HEK293 (cell line): ENCODE results near the gene CXCL6.

Experiments used
- CTCF ChIP-seq: fragments of 450-650 bp; formaldehyde crosslinking; IDR thresholded peaks from 2 replicates; pipeline ENCODE4 v1.5.1; 2016; ENCODE audit warnings: missing biosample characterization, missing genetic modification characterization
- KLF8 ChIP-seq: fragments of 450-650 bp; formaldehyde crosslinking; IDR thresholded peaks from 2 replicates; pipeline ENCODE4 v1.5.1; 2016; ENCODE audit warnings: missing biosample characterization, missing genetic modification characterization
- MYNN ChIP-seq: fragments of 450-650 bp; formaldehyde crosslinking; IDR thresholded peaks from 2 replicates; pipeline ENCODE4 v1.5.1; 2016; ENCODE audit warnings: missing biosample characterization, missing genetic modification characterization, borderline replicate concordance
- PRDM10 ChIP-seq: fragments of 450-650 bp; formaldehyde crosslinking; IDR thresholded peaks from 2 replicates; pipeline ENCODE4 v1.5.1; 2016; ENCODE audit warnings: missing biosample characterization, missing genetic modification characterization
- SP2 ChIP-seq: fragments of 450-650 bp; formaldehyde crosslinking; IDR thresholded peaks from 2 replicates; pipeline ENCODE4 v1.5.1; 2016; ENCODE audit warnings: missing biosample characterization, missing genetic modification characterization
- TSHZ1 ChIP-seq: fragments of 450-650 bp; formaldehyde crosslinking; IDR thresholded peaks from 2 replicates; pipeline ENCODE4 v1.5.1; 2016; ENCODE audit warnings: missing biosample characterization, missing genetic modification characterization, borderline replicate concordance
- ZBTB7A ChIP-seq: fragments of 450-650 bp; formaldehyde crosslinking; IDR thresholded peaks from 2 replicates; pipeline ENCODE4 v1.5.1; 2016; ENCODE audit warnings: low read depth, missing biosample characterization, missing genetic modification characterization
- ZNF658 ChIP-seq: fragments of 450-650 bp; formaldehyde crosslinking; IDR thresholded peaks from 2 replicates; pipeline ENCODE4; 2016; ENCODE audit warnings: missing biosample characterization, missing genetic modification characterization
- ZNF785 ChIP-seq: fragments of 450-650 bp; formaldehyde crosslinking; IDR thresholded peaks from 2 replicates; pipeline ENCODE4 v1.5.1; 2016; ENCODE audit warnings: missing biosample characterization, missing genetic modification characterization

GRCh38 chr4:73874386-73874785 lies 37.9 kb downstream of the CXCL6 start:
- TF ChIP-seq MYNN (tag by site-specific recombination) = no peak
- TF ChIP-seq SP2 = no peak
- no peak for TF ChIP-seq KLF8 (tag by site-specific recombination)
- no peak for TF ChIP-seq CTCF
- no peak for TF ChIP-seq PRDM10 (tag by site-specific recombination)
- no peak for TF ChIP-seq ZNF658 (tag by site-specific recombination)
- no peak for TF ChIP-seq ZNF785
- no peak for TF ChIP-seq TSHZ1 (tag by site-specific recombination)
- no peak for TF ChIP-seq ZBTB7A (tag by site-specific recombination)
